NOMO-1 (cell line): ENCODE results near the gene PSMA2.
"Not testable (repeated sequence)": the region's sequence is repeated elsewhere in the genome, so short reads cannot be mapped to it uniquely, and the experiment has no call there.

ENCODE experiments used
- DNase-seq, 2 experiments: peaks; one replicate each; lab custom pipeline; 2025; ENCODE audit not compliant: unreplicated experiment in 2 of 2; lab: John Stamatoyannopoulos, UW

PSMA2 gene

DNA sequence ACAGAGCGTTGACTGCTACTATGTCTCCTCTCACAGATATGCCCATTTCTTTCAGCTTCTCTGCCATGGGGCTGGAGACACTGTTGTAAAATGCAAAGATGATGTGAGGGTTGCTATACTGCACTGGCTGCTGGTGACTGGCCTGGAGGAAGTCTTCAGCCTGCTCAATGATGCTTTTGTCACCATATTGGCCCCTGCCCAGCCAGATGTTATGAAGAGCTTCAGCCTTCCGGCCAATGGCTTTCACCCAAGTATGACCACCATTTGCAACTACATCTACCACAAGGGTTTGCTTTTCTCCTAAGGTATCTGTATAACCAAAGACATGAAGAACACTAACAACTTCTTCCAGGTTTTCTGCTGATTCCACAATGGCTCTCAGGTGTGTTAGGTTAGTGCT, 21.7 kb downstream of the PSMA2 start:
- DNase-seq: no peak

DNA sequence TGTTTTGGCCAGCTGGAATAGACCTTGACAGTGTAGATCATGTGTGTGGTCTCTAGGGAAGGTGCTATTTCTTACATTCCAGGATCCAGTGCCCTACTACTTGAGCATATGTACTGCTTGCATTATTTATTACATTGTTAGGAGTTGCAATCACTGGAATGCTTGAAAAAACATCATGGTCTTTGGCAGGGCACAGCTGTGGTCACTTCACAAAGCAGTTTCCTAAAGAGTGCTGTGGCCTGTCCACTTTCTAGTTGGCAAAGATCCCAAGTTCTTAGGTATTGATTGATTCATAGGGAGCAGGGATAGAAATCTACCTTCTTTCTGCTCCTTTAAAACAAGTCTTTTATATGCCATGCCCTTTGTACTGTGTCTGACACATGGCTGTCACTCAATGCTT, 24.7 kb downstream of the PSMA2 start:
- no peak for DNase-seq

DNA sequence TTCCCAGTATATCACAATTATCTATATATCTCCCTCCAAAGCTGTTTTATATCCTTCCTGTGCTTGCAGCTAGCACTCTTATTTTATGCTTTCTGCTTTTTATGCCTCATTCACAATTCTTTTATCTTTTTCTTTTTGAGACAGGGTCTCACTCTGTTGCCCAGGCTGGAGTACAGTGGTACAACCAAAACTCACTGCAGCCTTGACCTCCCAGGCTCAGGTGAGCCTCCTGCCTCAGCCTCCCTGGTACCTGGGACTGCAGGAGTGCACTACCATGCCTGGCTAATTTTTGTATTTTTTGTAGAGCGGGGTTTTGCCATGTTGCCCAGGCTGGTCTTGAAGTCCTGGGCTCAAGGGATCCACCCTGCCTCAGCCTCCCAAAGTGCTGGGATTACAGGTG, 25.8 kb downstream of the PSMA2 start:
- no peak for DNase-seq

DNA sequence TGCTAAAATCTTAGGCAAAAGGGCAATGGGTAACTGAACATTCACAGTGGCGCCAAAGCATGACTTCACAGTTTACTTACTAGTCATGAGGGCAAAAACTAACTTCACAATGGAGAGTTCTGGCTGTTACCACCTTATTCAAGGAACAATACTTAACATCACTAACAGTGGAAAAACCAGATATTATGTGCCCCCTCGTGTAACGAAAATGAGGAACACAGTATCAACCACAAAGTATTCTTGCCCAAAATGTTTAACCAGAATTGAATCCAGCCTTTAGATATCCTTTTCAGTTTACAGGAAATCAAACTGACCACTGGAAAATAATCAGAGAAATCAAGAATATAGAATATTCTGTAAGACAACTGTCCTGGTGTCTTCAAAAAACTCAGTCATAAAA, 29.6 kb downstream of the PSMA2 start:
- DNase-seq: peak in 1 of 2 experiments; percentile 77

DNA sequence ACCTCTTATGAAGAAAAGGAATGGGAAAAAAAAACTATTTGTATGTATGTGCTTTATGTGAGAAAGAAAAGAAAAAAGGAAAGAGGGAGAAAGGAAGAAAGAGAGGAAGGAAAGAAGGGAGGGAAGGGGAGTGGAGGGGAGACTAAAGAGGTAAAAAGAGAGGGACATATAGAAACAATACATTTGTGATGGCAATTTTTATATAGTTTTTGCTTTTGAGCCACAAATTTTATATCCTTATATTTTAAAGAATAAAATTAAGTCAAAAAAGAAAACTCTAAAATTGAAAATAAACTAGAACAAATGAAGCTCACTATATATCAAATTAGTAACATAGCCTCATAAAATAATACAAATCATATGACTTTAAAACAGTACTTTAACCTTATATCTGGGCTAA, 31.1 kb downstream of the PSMA2 start:
- no peak for DNase-seq

DNA sequence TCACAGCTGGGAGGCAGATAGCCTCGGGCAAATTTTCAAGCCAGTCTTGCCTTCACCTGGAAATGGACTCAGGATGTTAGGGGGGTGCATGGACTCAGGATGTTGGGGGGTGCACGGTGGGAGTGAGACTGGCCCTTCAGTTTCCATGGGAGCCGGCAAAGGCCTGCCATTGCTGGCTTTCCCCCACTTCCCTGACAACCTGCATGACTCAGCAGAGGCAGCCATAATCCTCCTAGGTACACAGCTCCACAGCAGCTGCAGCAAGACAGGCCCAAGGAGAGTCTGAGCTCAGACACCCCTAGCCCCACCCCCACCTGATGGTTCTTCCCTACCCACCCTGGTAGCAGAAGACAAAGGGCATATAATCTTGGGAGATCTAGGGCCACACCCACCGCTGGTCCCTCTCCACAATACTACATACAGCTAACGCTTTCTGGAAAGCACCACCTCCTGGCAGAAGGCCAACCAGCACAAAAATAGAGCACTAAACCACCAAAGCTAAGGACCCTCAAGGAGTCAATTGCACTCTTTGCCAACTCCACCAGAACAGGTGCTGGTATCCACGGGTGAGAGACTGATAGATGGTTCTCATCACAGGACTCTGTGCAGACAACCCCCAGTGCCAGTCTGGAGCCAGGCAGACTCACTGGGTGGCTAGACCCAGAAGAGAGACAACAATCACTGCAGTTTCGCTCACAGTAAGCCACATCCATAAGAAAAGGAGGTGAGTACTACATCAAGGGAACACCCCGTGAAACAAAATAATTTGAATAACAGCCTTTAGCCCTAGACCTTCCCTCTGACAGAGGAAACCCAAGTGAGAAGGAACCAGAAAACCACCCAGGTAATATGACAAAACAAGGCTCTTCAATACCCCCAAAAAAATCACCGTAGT, 38.4 kb downstream of the PSMA2 start:
- no peak for DNase-seq

DNA sequence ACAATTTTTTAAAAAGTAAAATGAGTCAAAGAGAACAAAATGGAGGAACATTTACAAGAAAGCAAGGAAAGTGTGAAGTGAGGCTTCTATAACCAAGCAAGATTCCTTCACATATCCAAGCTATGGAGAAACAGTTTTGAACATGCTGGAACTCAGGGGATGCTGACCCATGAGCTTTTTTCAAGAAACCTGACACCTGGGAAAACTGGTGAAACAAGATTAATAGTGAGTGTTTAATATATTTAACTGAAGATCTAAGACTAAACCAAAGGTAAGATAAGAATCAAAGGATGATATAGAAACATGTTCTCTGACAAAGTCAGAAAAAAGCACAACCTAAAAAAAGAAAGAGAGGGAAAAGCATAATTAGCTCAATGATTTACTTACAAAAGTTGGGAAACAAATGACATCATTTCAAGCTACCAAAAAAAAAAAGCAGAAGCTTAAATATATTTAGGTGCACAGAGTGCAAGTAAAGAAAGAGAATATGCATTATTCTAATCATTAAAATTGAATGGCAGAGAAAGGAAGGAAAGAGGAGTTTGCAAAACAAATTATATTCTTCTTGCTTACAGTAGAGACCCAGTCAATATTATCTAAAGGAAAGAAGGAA, 45.0 kb downstream of the PSMA2 start:
- peak in 1 of 2 experiments; percentile 32 for DNase-seq

DNA sequence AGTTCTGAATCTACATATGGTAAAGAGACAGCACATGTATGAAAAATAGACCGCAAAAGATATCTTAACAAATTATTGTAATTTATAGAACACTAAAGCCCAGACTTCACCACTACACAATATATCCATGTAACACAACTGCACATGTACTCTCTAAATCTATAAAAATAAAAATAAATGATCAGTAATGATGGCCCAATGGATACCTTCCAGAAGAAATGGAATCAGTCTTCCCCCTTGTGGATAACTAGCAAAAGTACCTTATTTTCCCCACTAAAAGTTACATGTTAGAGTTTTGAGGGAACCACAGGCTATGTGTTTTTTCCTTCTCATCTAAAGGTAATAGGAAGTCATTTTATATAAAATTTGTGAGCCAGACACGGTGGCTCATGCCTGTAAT, 45.8 kb downstream of the PSMA2 start:
- peak in 1 of 2 experiments; percentile 55 for DNase-seq

DNA sequence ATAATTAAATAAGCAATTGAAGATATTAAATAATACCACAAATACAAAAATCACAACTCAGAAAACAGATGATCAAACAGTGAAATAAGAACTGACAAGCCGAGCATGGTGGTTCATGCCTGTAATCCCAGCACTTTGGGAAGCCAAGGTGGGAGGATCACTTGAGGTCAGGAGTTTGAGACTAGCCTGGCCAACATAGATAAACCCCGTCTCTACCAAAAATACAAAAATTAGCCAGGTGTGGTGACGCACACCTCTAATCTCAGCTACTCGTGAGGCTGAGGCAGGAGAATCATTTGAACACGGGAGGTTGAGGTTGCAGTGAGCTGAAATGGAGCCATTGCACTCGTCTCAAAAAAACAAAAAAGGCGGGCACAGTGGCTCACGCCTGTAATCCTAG, 46.8 kb downstream of the PSMA2 start:
- not testable (repeated sequence) for DNase-seq

DNA sequence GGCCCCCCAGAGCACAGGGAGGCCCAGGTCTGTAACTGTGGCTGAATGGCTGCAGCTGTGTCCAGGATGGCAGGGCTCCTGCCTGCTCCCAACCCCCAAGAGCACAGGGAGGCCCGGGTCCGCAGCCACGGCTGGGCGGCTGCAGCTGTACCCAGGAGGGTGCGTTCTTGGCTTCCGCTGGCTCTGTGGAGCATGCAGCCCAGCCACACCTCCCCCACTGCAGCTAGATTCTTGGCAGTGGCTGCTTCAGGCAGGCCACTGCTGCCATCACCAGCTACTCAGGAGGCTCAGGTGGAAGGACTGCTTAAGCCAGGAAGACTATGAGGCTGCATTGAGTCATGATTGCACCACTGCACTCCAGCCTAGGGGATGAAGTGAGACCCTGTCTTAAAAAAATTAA, 48.0 kb downstream of the PSMA2 start:
- DNase-seq: no peak

DNA sequence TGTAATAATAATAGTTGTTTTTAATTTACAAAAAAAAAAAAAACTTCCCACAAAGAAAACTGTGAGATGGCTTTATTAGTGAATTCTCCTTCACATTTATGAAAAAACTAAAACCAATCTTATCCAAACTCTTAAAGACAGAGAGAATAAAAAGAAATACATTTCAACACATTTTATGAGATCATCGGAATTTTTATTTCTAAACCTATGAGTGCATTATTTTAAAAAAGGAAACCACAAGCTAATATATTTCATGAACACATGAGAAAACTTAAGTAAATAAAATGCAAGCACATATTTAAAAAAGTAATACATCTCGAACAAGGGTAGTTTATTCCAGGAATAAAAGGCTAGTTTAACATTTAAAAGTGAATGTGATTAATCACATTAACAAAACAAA, 51.6 kb downstream of the PSMA2 start:
- DNase-seq: no peak

DNA sequence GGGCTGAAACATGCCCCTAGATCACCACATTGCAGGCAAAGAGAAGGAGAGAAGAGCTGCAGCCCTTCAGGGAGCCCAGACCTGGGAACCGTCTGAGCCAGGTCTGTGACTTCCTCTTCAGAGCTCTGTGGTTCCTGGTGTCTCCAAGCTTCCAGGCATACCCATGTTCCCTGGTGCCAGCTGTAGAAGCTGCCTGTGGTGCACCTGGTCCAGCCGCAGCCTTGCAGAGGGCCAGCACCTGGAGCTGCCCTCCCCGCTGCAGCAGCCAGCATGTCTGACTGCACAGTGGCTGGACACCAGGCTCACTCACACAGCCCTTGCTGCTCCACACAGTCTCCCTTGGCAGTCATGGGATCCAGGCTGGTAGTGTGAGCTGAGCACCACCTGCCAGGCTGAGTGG, 53.7 kb downstream of the PSMA2 start:
- DNase-seq: no peak

DNA sequence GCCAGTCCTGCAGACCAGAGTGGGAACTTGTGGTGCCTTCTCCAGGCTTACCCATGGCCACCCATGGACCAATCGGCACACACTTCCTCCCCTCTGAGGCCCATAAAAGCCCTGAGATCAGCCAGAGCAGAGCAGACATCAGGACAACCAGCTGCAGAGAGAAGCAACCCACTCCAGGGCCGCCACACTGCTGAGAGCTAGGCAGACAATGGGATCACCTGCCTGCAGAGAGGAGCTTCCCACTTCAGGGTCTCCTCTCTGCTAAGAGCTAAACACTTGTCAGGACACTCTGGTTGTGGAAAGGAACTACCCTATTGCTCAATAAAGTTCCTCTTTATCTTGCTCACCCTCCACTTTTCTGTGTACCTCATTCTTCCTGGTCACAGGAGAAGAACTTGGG, 54.1 kb downstream of the PSMA2 start:
- peak; percentile 34 to 61 for DNase-seq

DNA sequence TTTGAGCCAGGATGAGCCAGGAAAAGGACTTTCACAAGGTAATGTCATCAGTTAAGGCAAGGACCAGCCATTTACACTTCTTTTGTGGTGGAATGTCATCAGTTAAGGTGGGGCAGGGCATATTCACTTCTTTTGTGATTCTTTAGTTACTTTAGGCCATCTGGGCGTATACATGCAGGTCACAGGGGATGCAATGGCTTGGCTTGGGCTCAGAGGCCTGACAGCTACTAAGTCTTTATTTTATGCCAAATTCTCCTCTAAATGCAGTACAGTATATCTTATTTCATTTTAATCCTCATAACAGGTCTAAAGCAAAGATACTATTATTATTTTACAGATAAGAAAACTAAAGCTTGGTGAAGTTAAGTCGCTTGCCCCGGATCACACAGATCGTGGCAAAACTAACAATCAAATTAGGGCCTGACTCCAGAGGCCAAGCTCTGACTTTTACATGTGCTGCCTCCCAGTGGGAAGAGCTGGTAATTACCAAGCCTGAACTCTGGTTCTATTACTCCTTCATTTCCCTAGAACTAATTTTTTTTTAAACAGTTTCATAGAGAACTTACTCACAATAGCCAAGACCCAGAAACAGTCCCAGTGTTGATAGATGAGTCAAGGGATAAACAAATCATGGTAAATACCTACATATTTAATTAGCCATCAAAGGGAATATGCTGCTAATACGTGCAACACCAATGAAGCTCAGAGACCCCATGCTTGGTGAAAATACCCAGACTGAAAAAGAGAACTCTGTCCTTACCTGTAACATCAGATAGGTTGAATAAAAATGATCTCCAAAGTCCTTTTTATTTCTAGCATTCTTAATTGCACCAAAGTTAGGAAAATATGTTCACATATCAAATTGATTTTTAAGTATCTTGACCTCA, 55.5 kb downstream of the PSMA2 start:
- peak; percentile 22 to 48 for DNase-seq

DNA sequence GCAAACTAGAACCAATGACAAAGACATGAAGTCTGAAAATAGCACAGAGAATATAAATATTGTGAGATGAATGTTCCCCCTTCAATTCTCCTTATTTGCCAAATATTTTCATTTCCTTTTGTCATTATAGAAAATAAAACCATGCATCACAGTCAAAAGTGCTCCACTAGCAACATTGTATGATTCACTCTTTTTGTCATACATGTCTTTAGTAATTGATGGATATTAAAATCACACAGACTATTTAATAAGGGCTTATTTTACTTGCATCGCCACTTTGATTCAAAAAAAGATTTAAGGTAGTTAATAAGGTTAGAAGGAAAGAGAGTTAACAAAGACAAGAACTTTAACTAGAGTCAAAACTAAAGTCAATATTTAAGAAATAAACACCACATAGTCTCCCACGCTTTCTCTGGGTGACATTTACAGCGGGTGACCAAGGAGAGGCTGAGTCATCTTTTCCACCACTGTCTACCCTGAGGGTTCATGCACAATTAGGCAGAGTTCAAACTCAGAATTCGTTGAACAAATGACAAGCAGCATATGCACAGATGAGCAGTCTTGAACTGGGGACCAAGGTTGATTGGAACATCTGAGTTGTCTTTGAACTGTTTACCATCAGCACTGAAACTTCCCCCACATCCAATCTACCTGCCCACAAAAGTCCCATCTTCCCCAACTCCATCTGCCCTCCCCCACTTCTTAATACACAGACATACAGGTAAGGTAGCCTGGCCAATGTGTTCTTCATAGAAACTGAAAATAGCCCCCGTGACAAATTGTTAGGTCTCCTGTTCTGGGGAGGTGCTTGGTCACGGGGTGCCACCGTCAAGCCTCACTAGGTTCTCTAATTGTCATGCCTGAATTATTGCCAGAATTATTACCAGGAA, 62.6 kb downstream of the PSMA2 start:
- no peak for DNase-seq

DNA sequence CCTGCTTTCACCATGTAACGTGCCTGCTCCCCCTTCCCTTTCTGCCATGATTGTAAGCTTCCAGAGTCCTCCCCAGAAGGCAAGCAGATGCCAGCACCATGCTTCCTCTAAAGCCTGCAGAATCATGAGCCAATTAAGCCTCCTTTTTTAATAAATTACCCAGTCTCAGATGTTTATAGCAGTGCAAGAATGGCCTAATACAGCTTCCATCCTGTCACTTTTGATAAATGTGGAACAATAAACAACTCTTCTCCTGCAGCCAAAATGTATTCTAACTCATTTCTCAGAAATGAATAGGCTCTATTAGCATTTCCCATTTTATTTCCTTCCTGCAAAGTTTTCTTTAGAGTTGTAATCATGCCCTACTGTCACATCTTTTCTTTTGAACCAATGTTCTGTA, 63.5 kb downstream of the PSMA2 start:
- no peak for DNase-seq
